ENCODE measurements around the gene DNAJC18.

DNAJC18 gene

DNA sequence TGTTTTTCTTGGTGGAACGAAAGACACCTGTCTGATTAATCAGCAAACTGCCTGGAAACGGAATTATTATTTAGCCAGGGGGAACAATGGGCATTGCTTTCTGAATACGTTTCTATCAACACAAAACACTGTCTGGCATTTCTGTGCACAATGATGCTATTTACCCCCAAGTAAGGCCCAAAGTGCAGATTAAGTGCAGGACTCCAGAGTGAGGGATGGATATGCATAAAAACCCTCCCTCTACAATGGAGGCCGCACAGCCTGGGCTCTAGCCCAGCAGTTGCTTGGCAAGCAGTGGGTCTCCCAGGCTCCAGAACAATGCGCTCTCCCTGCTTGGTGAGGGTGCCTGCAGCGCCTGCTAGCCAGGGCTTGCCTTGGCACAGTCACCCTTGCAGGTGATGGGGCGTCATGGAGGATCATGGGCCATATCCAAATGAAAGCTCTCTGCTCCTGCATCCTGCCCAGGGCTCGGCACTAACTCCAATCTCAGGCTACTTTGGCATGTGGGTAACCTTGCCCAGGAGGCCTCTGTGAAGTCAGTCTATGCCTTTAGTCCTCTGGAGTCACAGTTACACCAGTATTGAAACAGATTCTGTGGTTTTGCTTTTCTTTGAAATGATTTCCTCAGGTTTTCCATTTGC lies 24.0 kb downstream of the DNAJC18 start:
- no peak overlapping the region for H3K4me3 ChIP-seq (ENCODE audit: low read depth, low read length)
- DNase-seq (ENCODE audit: low read depth, low spot score): no peak
- CTCF ChIA-PET: interaction anchor here (1.2 to 9.7 kb wide), 4 partner anchors 7 to 218 kb away, joined by 3 to 103 read pairs (median 6); partner anchors contain the start of gene STING1
- TF ChIP-seq, protein P1, sequence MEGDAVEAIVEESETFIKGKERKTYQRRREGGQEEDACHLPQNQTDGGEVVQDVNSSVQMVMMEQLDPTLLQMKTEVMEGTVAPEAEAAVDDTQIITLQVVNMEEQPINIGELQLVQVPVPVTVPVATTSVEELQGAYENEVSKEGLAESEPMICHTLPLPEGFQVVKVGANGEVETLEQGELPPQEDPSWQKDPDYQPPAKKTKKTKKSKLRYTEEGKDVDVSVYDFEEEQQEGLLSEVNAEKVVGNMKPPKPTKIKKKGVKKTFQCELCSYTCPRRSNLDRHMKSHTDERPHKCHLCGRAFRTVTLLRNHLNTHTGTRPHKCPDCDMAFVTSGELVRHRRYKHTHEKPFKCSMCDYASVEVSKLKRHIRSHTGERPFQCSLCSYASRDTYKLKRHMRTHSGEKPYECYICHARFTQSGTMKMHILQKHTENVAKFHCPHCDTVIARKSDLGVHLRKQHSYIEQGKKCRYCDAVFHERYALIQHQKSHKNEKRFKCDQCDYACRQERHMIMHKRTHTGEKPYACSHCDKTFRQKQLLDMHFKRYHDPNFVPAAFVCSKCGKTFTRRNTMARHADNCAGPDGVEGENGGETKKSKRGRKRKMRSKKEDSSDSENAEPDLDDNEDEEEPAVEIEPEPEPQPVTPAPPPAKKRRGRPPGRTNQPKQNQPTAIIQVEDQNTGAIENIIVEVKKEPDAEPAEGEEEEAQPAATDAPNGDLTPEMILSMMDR (IDR thresholded peaks at IDR 0.05; ENCODE audit: insufficient read depth, low read length, missing control alignments): no peak
- POLR2A ChIA-PET: no interaction called here

DNA sequence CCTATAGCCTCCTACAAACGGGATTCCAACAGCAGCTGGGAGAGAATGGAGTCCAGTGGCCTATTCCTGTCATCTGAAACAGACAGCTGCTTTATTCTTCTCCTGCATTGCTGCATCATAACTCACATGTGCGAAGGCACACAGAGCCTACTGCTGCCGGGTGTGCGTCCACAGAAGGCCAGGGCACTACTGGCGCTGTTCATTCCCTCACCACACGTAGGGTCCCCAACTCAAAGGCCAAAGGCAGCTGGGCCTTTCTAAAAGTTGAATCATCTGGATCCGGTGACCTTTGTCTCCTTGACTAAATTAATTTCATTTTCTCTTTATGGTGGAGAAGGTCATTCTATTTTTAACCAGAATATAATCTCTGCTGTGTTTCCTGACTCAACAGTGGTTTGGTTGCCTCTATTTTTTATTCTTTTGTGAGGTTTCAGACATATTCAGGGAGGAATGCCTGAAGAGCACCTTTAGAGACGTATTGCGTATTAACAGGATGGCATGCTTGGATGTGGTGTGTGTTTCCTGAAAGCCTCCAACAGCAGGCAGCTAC lies 24.7 kb downstream of the DNAJC18 start:
- TF ChIP-seq, protein P1 (IDR thresholded peaks at IDR 0.05; ENCODE audit: insufficient read depth, low read length, missing control alignments): no peak
- no peak overlapping the region for H3K4me3 ChIP-seq (ENCODE audit: low read depth, low read length)
- DNase-seq (ENCODE audit: low read depth, low spot score): no peak
- POLR2A ChIA-PET: no interaction called here
- CTCF ChIA-PET: interaction anchor here (0.9 to 9.7 kb wide), 4 partner anchors 8 to 102 kb away, joined by 3 to 103 read pairs (median 5); partner anchors contain the start of gene STING1

DNA sequence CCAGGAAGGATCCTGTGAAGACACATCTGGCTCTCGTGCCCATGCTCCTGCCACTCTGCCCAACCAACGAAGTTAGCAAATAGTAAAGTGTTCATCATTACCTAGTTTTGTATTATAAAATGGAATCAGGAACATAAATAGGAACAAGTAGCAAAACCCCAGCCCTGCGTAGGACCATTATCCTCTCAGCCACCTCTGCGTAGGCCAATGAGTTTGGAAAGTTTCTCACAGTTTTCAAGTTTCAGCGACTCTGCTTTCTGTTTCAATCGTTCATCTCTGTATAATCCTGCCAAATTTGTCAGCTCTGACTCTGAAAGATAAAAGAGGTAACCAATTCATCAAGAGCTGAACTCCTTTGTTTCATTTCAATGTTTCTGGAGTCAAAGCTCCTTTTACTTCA lies 25.4 kb downstream of the DNAJC18 start:
- TF ChIP-seq, protein P1 (IDR thresholded peaks at IDR 0.05; ENCODE audit: insufficient read depth, low read length, missing control alignments): no peak
- ChIA-PET POLR2A (no interaction called here), CTCF (interaction anchor here (0.9 to 9.7 kb wide), 4 partner anchors 9 to 103 kb away, joined by 3 to 103 read pairs (median 5); partner anchors contain the start of gene STING1)
- H3K4me3 ChIP-seq (ENCODE audit: low read depth, low read length): no peak overlapping the region
- DNase-seq (ENCODE audit: low read depth, low spot score): no peak

DNA sequence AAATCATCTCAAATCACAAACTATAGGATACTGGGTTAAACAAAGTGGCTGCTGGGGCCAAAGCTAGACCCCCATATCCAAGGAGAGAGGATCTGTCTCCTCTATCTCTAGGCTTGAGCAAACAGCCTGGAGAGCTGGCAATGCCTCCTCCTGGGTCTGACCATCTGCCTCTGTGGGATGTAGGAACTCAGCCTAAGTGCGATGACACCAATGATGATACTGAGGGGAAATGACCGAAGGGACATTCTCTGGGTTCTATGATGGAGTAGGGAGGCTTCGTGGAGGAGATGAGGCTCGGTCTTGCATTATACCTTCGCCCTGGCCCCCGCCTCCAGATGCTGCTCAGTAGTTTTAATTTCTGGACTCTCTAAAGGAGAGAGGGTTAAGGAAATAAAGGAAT lies 26.2 kb downstream of the DNAJC18 start:
- no peak overlapping the region for H3K4me3 ChIP-seq (ENCODE audit: low read depth, low read length)
- TF ChIP-seq, protein P1 (IDR thresholded peaks at IDR 0.05; ENCODE audit: insufficient read depth, low read length, missing control alignments): no peak
- no peak for DNase-seq (ENCODE audit: low read depth, low spot score)
- ChIA-PET CTCF (interaction anchor here (2.2 to 9.7 kb wide), 2 partner anchors 9 to 103 kb away, joined by 7 to 103 read pairs; no protein-coding TSS in a partner anchor), POLR2A (no interaction called here)

DNA sequence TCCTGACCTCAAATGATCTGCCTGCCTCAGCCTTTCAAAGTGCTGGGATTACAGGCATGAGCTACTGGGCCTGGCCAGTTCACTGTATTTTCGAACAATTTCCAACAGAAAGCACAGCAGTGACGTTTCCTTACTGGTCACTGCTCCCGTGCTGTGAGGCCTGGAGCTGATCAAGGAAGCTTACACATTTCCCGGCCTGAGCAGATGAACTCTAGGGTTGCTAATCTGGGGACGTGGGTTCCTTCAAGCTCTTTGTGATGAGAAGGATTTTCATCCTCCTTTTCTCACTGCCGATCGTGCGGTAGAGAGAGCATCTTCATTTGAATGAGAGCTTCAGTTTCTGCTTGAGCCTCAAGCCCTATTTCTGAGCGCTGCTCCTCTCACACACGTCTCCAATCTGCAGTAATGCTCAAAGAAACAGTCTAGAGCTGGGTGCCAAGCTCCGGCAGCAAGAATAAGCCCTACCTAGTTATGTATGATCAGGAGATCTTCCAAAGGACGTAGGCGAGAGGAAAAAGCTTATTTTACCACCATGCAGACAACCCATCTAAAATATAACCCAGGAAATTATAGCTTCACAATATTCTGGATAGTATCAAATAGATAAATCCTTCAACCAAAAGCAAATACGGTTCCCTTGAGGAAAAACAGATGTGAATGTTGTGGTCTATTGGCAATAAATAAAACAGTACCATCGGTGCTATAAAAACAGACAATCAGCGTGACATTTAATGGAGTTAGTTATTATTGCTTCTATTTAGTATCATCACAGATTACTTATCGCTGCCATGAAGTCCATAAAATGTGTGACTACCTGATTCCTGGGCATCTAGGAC lies 28.1 kb downstream of the DNAJC18 start:
- TF ChIP-seq, protein P1 (IDR thresholded peaks at IDR 0.05; ENCODE audit: insufficient read depth, low read length, missing control alignments): no peak
- no peak for DNase-seq (ENCODE audit: low read depth, low spot score)
- ChIA-PET POLR2A (interaction anchor here (0.6 to 1.4 kb wide), 3 partner anchors 28 to 566 kb away, joined by 3 to 5 read pairs (median 4); partner anchors contain the start of gene DNAJC18), CTCF (interaction anchor here (0.9 to 9.7 kb wide), 8 partner anchors 9 to 221 kb away, joined by 3 to 103 read pairs (median 4); partner anchors contain the start of gene PAIP2)
- no peak overlapping the region for H3K4me3 ChIP-seq (ENCODE audit: low read depth, low read length)
